ENCODE data around the gene KRT8.

DNA sequence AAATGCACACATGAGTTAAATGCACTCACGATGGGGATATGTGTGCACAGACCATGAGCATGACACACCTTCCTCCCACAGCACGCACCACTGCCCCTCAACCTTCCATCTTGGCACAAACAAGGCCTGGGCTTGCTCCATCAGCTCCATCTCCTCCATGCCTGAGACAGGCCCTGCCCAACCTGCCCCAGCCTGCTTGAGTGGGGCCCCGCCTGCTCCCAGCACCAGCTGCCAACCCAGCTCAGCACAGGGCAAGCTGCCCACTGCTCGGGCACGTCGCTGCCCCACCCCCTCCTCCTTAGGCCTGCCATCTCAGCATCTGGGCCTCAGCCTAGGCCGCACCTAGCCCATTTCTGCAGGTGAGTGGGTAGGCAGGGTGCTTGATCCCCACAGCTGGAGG, 28.5 kb downstream of the KRT8 start:
- TF ChIP-seq, protein P1, sequence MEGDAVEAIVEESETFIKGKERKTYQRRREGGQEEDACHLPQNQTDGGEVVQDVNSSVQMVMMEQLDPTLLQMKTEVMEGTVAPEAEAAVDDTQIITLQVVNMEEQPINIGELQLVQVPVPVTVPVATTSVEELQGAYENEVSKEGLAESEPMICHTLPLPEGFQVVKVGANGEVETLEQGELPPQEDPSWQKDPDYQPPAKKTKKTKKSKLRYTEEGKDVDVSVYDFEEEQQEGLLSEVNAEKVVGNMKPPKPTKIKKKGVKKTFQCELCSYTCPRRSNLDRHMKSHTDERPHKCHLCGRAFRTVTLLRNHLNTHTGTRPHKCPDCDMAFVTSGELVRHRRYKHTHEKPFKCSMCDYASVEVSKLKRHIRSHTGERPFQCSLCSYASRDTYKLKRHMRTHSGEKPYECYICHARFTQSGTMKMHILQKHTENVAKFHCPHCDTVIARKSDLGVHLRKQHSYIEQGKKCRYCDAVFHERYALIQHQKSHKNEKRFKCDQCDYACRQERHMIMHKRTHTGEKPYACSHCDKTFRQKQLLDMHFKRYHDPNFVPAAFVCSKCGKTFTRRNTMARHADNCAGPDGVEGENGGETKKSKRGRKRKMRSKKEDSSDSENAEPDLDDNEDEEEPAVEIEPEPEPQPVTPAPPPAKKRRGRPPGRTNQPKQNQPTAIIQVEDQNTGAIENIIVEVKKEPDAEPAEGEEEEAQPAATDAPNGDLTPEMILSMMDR (IDR thresholded peaks at IDR 0.05), result no peak
- no peak for TF ChIP-seq EZH2 (IDR thresholded peaks at IDR 0.05; ENCODE audit: borderline replicate concordance, insufficient read depth, low read depth, low read length, poor library complexity, severe bottlenecking)
